H1 (cell line): ENCODE measurements around the gene COX19. TPM values are rescaled to one million over a fixed set of nuclear protein-coding genes. Genes with fewer than 3 reads are reported as not detected.

ENCODE experiments used
- CTCF ChIA-PET: fragments of 300-600 bp; sonication (Branson Sonifier 250); formaldehyde crosslinking; loops from one replicate; lab custom pipeline; 2021; ENCODE audit not compliant: partially characterized antibody; lab: Charles Lee
- POLR2A ChIA-PET: fragments of 300-600 bp; sonication (Branson Sonifier 250); formaldehyde crosslinking; loops from one replicate; lab custom pipeline; 2021; ENCODE audit warnings: inconsistent platforms; ENCODE audit not compliant: partially characterized antibody; lab: Charles Lee
- DNase-seq, 2 experiments: peaks; one replicate each; pipeline versions ENCODE4 v3.0.0 to v3.0.0-alpha.2; 2010 to 2022; ENCODE audit warnings: low spot score in 2 of 2, low read depth in 1 of 2, mixed read lengths in 1 of 2
- FAIRE-seq: peaks from 2 replicates; lab custom pipeline; 2011; peaks lifted over from hg19 to GRCh38; lab: Jason Lieb, UNC
- H2AFZ ChIP-seq: 2 replicates; pipeline ENCODE4 v1.8.1; 2012; ENCODE audit warnings: low read length, inconsistent platforms
- H2AK5ac ChIP-seq: 2 replicates; pipeline ENCODE4 v1.6.1; 2013; ENCODE audit warnings: low read depth, low read length
- H2BK120ac ChIP-seq: replicated peaks from 2 replicates; pipeline ENCODE3; 2013; ENCODE audit warnings: low read depth, low read length, inconsistent platforms
- H2BK12ac ChIP-seq: 2 replicates; pipeline ENCODE4 v1.6.1; 2013; ENCODE audit warnings: low read depth, low read length
- H2BK15ac ChIP-seq: 2 replicates; pipeline ENCODE4 v1.6.1; 2013; ENCODE audit warnings: low read length
- H2BK20ac ChIP-seq: 2 replicates; pipeline ENCODE4 v1.6.1; 2013; ENCODE audit warnings: low read length
- H2BK5ac ChIP-seq: 2 replicates; pipeline ENCODE4 v1.6.1; 2013; ENCODE audit warnings: low read depth, low read length
- H3K14ac ChIP-seq: 2 replicates; pipeline ENCODE4 v1.6.1; 2013; ENCODE audit warnings: inconsistent platforms; ENCODE audit not compliant: insufficient read length
- H3K18ac ChIP-seq: 2 replicates; pipeline ENCODE4 v1.6.1; 2013; ENCODE audit warnings: low read length; ENCODE audit errors: extremely low read depth
- H3K23ac ChIP-seq: 2 replicates; pipeline ENCODE4 v1.6.1; 2013; ENCODE audit warnings: inconsistent platforms; ENCODE audit not compliant: insufficient read length
- H3K23me2 ChIP-seq: 2 replicates; pipeline ENCODE4 v1.6.1; 2013; ENCODE audit warnings: low read depth, low read length
- H3K27ac ChIP-seq: 2 replicates; pipeline ENCODE4 v1.6.1; 2011; ENCODE audit warnings: low read depth, low read length, inconsistent platforms
- H3K27me3 ChIP-seq, 4 experiments: replicated peaks in 1 of 4; 1 replicate in 1 of 4; 2 replicates in 3 of 4; pipeline versions ENCODE4 v1.6.1 to v1.8.1; 2011 to 2013; ENCODE audit warnings: low read length in 3 of 4, mild to moderate bottlenecking in 3 of 4, inconsistent platforms in 2 of 4, mixed read lengths in 2 of 4, moderate library complexity in 1 of 4; ENCODE audit not compliant: control insufficient read depth in 3 of 4, insufficient read depth in 3 of 4; ENCODE audit errors: extremely low read depth in 1 of 4
- H3K36me3 ChIP-seq, 4 experiments: 2 replicates each; pipeline versions ENCODE4 v1.6.1 to v1.8.1; 2011 to 2013; ENCODE audit warnings: mild to moderate bottlenecking in 4 of 4, low read length in 3 of 4, moderate library complexity in 2 of 4, control low read depth in 1 of 4, inconsistent platforms in 1 of 4; ENCODE audit not compliant: insufficient read depth in 4 of 4, control insufficient read depth in 2 of 4
- H3K4ac ChIP-seq: replicated peaks from 2 replicates; pipeline ENCODE3; 2013; ENCODE audit warnings: low read length, low read depth, mixed read lengths, inconsistent platforms; ENCODE audit not compliant: insufficient read length
- H3K4me1 ChIP-seq, 4 experiments: replicated peaks in 1 of 4; 1 replicate in 1 of 4; 2 replicates in 3 of 4; pipeline versions ENCODE4 v1.6.1 to v1.8.1; 2011 to 2013; ENCODE audit warnings: low read length in 3 of 4, inconsistent platforms in 2 of 4, mixed read lengths in 1 of 4; ENCODE audit not compliant: insufficient read depth in 4 of 4, control insufficient read depth in 3 of 4
- H3K4me2 ChIP-seq, 2 experiments: 2 replicates each; pipeline versions ENCODE4 v1.6.1 to v1.8.1; 2011 to 2013; ENCODE audit warnings: low read depth in 2 of 2, low read length in 2 of 2, control low read depth in 1 of 2, inconsistent platforms in 1 of 2, mild to moderate bottlenecking in 1 of 2; ENCODE audit not compliant: insufficient read depth in 1 of 2
- H3K4me3 ChIP-seq, 4 experiments: fragments of 200-600, 300-600 bp in 1 of 4; sonication (generic), shearing (Covaris generic), sonication (Bioruptor Twin) in 1 of 4; 2 replicates each; pipeline versions ENCODE4 v1.5.1 to v1.8.1; 2011 to 2016; ENCODE audit warnings: low read length in 4 of 4, low read depth in 3 of 4, control low read depth in 2 of 4, inconsistent platforms in 2 of 4, mild to moderate bottlenecking in 2 of 4, mixed read lengths in 1 of 4, moderate library complexity in 1 of 4; ENCODE audit not compliant: insufficient read depth in 2 of 4; ENCODE audit errors: extremely low read depth in 1 of 4
- H3K56ac ChIP-seq: replicated peaks from 2 replicates; pipeline ENCODE3; 2013; ENCODE audit warnings: low read depth, mild to moderate bottlenecking, mixed read lengths, low read length, inconsistent platforms; ENCODE audit not compliant: insufficient read length
- H3K79me1 ChIP-seq: 2 replicates; pipeline ENCODE4 v1.6.1; 2013; ENCODE audit warnings: low read depth, low read length, control low read depth
- H3K79me2 ChIP-seq, 2 experiments: 2 replicates each; pipeline versions ENCODE4 v1.6.1 to v1.8.1; 2012 to 2013; ENCODE audit warnings: low read length in 2 of 2, mild to moderate bottlenecking in 2 of 2, inconsistent platforms in 1 of 2; ENCODE audit not compliant: insufficient read depth in 2 of 2, control insufficient read depth in 1 of 2
- H3K9ac ChIP-seq, 4 experiments: replicated peaks in 1 of 4; 1 replicate in 1 of 4; 2 replicates in 3 of 4; pipeline versions ENCODE4 v1.6.1 to v1.8.1; 2011 to 2013; ENCODE audit warnings: low read depth in 3 of 4, low read length in 3 of 4, control low read depth in 2 of 4, mild to moderate bottlenecking in 2 of 4, moderate library complexity in 2 of 4, inconsistent platforms in 1 of 4; ENCODE audit errors: extremely low read depth in 1 of 4
- H3K9me3 ChIP-seq, 2 experiments: 2 replicates each; pipeline versions ENCODE4 v1.6.1 to v1.8.1; 2012 to 2013; ENCODE audit warnings: mild to moderate bottlenecking in 2 of 2, moderate library complexity in 2 of 2, control low read depth in 1 of 2, inconsistent platforms in 1 of 2, low read depth in 1 of 2, low read length in 1 of 2, mixed read lengths in 1 of 2; ENCODE audit not compliant: insufficient read depth in 2 of 2
- H4K20me1 ChIP-seq, 2 experiments: replicated peaks in 1 of 2; 2 replicates each; pipeline versions ENCODE3 to v1.8.1; 2011 to 2013; ENCODE audit warnings: inconsistent platforms in 2 of 2, low read length in 2 of 2, mild to moderate bottlenecking in 1 of 2; ENCODE audit not compliant: insufficient read depth in 2 of 2, control insufficient read depth in 1 of 2
- H4K5ac ChIP-seq: 2 replicates; pipeline ENCODE4 v1.6.1; 2013; ENCODE audit warnings: low read length, low read depth, mixed read lengths, inconsistent platforms; ENCODE audit not compliant: insufficient read length
- H4K8ac ChIP-seq: 2 replicates; pipeline ENCODE4 v1.8.0; 2013; ENCODE audit warnings: mild to moderate bottlenecking, moderate library complexity, low read length, inconsistent platforms; ENCODE audit not compliant: insufficient read depth; ENCODE audit errors: extremely low read depth
- H4K91ac ChIP-seq: replicated peaks from 2 replicates; pipeline ENCODE3; 2013; ENCODE audit warnings: low read length, mixed read lengths, inconsistent platforms; ENCODE audit not compliant: insufficient read length
- BACH1 ChIP-seq: IDR thresholded peaks from 2 replicates; pipeline ENCODE4 v1.6.1; 2012; ENCODE audit warnings: low read length, improper control_type of control experiment
- CHD2 ChIP-seq: IDR thresholded peaks from 2 replicates; pipeline ENCODE4 v1.6.1; 2012; ENCODE audit warnings: low read length, improper control_type of control experiment
- KDM1A ChIP-seq: fragments of 200-600, 300-600 bp; sonication (generic); IDR thresholded peaks from 2 replicates; pipeline ENCODE4 v1.7.1; 2016; ENCODE audit warnings: mild to moderate bottlenecking, low read length, borderline replicate concordance
- NRF1 ChIP-seq: IDR thresholded peaks from 2 replicates; pipeline ENCODE4 v1.6.1; 2011; ENCODE audit warnings: mild to moderate bottlenecking, low read depth, low read length, improper control_type of control experiment
- RFX5 ChIP-seq: IDR thresholded peaks from 2 replicates; pipeline ENCODE4 v1.6.1; 2011; ENCODE audit warnings: low read depth, low read length, improper control_type of control experiment, borderline replicate concordance
- RNF2 ChIP-seq: fragments of 200-900, 300-1000 bp; sonication (generic); IDR thresholded peaks from 2 replicates; pipeline ENCODE4 v1.7.1; 2016; ENCODE audit warnings: borderline replicate concordance, low read depth, mild to moderate bottlenecking, antibody characterized with exemption, low read length; ENCODE audit not compliant: poor library complexity, severe bottlenecking; ENCODE audit errors: missing control alignments
- WGBS, 2 experiments: shearing (Covaris generic) in 1 of 2; methylation state at CpG; one replicate each; pipeline versions ENCODE4 v1.1.6 to v1.1.7; 2013 to 2015; ENCODE audit warnings: low lambda C conversion rate in 2 of 2, mixed read lengths in 2 of 2, inconsistent platforms in 1 of 2, low coverage in 1 of 2, missing lambda C conversion rate in 1 of 2; ENCODE audit not compliant: insufficient replicate concordance in 2 of 2, insufficient coverage in 1 of 2, insufficient read length in 1 of 2; ENCODE audit errors: extremely low coverage in 1 of 2, missing lambda C conversion rate in 1 of 2; 5-methylcytosine and 5-hydroxymethylcytosine counted together
- polyA plus RNA-seq, 7 experiments: library from polyadenylated mRNA; depleted of rRNA in 3 of 7; stranded (reverse) in 5 of 7; unstranded in 2 of 7; fragments of >200 nt in 5 of 7; fragments of 200-250 nt in 2 of 7; gene quantifications; 1 replicate in 5 of 7; 2 replicates in 1 of 7; 4 replicates in 1 of 7; pipeline versions ENCODE4 v1.2.1 to v1.2.3, GENCODE V29; 2011 to 2013; ENCODE audit warnings: missing spikeins in 2 of 7, mixed read lengths in 2 of 7
- total RNA-seq: library from RNA; stranded (reverse); fragmentation: NEBNext Ultra II Directional; extraction: Animal tissue kit (Norgen Biotek cat#: 25700); gene quantifications from 2 replicates; pipeline ENCODE4 v1.2.1, GENCODE V29; 2021

The COX19 gene
- total and polyA plus RNA-seq, 2 of the 8 experiments (the other 6 are each of a cell fraction or from before 2014, with no cell fraction given), result 3.9 to 7.9 TPM

DNA sequence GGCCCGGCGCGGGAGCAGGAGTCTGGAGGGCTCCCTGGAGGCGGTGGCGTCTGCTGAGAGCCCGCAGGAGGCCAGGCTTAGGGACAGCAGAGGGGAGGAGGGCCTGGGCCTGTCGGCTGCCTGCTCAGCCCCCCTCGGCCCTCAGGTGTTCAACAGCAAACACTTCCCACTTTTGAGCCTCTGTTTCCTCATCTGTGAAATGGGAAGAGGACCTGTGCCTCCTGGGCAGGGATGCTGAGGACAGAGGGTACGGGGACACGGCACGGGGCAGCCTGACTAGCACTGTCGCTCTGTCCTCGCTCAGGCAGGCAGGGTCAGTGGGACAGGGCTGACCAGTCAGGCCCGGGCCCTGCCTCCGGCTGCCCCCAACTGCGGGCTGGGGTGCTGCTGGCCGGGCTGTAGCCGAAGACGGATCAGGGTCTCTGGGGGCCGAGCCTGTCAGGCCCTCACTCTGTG, 8.3 kb upstream of the COX19 start:
- TF ChIP-seq RFX5 (no peak), KDM1A (no peak), NRF1 (no peak), RNF2 (no peak), BACH1 (no peak), CHD2 (no peak)
- H3K4me2 ChIP-seq, result no peak overlapping the region
- H2AFZ ChIP-seq, result no peak overlapping the region
- whole genome bisulfite sequencing, 2 experiments, result 90% methylated on average over 20 of the region's 20 CpGs; no CpG with 5 or more reads in 1 of the 2 experiments
- H3K9me3 ChIP-seq, result no peaks in the 10 kb centered on the region
- FAIRE-seq, result no peak
- H3K36me3 ChIP-seq, result no peaks in the 10 kb centered on the region
- H3K18ac ChIP-seq, result no peak overlapping the region
- no peak overlapping the region for H2BK5ac ChIP-seq
- no peak overlapping the region for H3K4ac ChIP-seq
- H3K79me1 ChIP-seq, result no peaks in the 10 kb centered on the region
- H3K27me3 ChIP-seq, result no peaks in the 10 kb centered on the region
- H2AK5ac ChIP-seq, result no peak overlapping the region
- H4K5ac ChIP-seq, result no peak overlapping the region
- no peak overlapping the region for H2BK15ac ChIP-seq
- no peak overlapping the region for H2BK12ac ChIP-seq
- H3K4me1 ChIP-seq, result peaks cover 0 to 9% (median 4%) of the 10 kb centered on the region in 4 experiments; a peak in 5 of 7 replicates
- no peak overlapping the region for H4K91ac ChIP-seq
- H3K23ac ChIP-seq, result no peak overlapping the region
- no peaks in the 10 kb centered on the region for H4K20me1 ChIP-seq
- H3K56ac ChIP-seq, result no peak overlapping the region
- H3K14ac ChIP-seq, result no peak overlapping the region
- H4K8ac ChIP-seq, result peak overlapping the region; percentile 93; the same call in 1 of the 2 replicates
- CTCF ChIA-PET, result interaction anchor here (0.6 to 3.6 kb wide), 5 partner anchors 8 to 27 kb away, joined by 3 to 30 read pairs (median 4); partner anchors contain the start of gene COX19
- H3K23me2 ChIP-seq, result no peaks in the 10 kb centered on the region
- POLR2A ChIA-PET, result interaction anchor here (2.4 kb wide), 1 partner anchor 9 kb away, joined by 12 read pairs; the partner anchor contains the start of gene COX19
- no peak overlapping the region for H3K27ac ChIP-seq
- DNase-seq, result no peak
- H3K4me3 ChIP-seq, result no peak overlapping the region
- H2BK20ac ChIP-seq, result no peak overlapping the region
- H2BK120ac ChIP-seq, result no peak overlapping the region
- no peaks in the 10 kb centered on the region for H3K79me2 ChIP-seq
- no peak overlapping the region for H3K9ac ChIP-seq
